Urothelium cell line (cell line): ENCODE data around the gene ZSCAN31.
A peak's percentile ranks its signal among the peaks of the same experiment; 100 is the strongest.
"Not testable (repeated sequence)": the region's sequence is repeated elsewhere in the genome, so short reads cannot be mapped to it uniquely, and the experiment has no call there.

ENCODE experiments used
- DNase-seq: peaks from one replicate; pipeline ENCODE4 v3.0.0; 2011; ENCODE audit warnings: low spot score, mixed read lengths
- FAIRE-seq: peaks from 2 replicates; lab custom pipeline; 2011; peaks lifted over from hg19 to GRCh38; lab: Jason Lieb, UNC

ZSCAN31 gene

DNA sequence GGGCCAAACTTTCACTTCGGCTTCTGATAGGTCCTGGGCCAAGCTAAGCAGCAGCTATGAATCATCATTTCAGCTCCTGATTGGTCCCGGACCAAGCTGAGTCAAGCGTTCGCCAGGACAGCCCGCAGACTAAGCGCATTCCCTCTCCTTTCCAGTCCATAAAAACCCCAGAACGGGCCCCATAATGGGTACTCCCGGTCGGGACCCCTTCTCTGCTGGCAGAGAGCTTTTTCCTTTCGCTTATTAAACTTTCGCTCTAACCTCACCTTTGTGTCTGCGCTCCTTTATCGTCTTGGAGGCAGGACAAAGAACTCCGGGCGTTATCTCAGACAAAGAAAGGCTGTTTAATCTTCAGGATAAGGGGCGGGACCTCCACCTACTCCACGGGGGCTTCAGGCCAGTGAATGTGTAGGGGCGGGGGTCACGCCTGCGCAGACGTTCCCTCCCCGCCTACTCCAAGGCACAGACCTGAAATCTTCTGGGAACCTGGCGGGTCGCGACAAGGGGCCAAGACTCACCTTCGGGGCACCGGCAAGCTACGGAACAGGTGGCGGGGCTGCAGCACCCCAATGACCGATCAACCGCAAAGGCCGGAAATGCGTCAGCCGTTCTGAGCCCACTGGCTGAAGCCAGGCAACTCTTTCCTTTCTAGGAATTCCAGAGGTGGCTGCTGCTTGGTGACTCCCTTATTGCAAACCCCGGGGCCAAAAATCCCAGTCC is at the start of gene ZSCAN31:
Gene ZSCAN31 (minus strand): TSS at position 585 of the 720 bp plus-strand sequence. CDS start 6,465 bp downstream, outside the sequence.
- FAIRE-seq (no peak), DNase-seq (peak; percentile 62)

DNA sequence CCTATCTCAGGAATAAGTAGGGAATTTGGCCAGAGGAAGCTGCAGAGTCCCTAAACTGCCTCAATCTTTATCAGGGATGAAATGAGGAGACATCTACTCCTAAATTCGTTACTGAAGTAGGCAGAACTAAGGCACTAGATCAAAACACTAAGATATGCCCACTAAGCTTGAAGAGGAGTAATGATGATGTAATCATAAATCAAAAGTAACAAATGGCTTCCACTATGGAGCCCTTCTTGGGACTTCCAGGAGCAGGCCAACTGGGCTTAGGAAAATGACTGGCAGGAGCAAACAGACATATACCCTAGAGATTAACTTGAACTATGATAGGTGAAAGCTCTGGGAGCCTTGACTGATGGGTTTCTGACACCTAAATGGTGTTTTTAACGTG is 48.2 kb upstream of the ZSCAN31 start:
- FAIRE-seq: no peak
- no peak for DNase-seq

- FAIRE-seq (no peak), DNase-seq (no peak)
Observed at GRCh38 chr6:28383235-28384142, 47.5 kb upstream of the ZSCAN31 start.

DNA sequence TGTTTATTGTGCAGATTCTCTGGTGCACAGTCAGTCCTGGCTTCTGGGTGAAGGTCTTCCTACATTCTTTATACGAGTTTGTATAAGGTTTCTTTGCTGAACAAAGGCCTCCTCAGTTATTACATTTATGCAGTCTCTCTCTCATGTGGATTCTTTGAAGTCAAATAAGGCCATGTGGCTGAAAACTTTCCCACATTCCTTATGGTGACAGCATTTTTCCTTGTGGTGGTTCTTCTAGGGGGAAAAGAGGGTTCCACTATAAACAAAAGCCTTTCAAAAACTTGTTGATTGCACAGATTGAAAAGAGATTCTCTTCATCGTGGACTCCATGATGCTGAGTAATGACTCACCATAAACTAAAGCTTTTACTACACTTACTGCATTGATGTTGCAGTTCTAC is 44.4 kb upstream of the ZSCAN31 start:
- no peak for FAIRE-seq
- no peak for DNase-seq

GRCh38 chr6:28378644-28379043 is 42.7 kb upstream of the ZSCAN31 start:
- DNase-seq (no peak), FAIRE-seq (no peak)

DNA sequence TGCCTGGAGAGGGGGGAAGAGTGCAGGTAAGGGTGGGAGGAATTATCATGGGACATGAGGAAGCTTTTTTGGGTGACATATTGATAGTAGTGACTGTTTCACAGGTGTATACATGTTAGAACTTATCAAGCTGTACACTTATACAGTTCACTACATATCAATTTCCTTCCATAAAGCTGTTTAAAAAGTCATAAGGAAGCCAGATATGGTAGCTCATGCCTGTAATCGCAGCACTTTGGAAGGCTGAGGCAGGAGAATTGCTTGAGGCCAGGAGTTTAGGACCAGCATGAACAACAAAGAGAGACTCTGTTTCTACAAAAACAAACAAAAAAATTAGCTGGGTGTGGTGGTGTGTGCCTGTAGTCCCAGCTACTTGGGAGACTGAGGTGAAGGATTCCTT is 41.9 kb upstream of the ZSCAN31 start:
- no peak for DNase-seq
- FAIRE-seq: peak; percentile 40

DNA sequence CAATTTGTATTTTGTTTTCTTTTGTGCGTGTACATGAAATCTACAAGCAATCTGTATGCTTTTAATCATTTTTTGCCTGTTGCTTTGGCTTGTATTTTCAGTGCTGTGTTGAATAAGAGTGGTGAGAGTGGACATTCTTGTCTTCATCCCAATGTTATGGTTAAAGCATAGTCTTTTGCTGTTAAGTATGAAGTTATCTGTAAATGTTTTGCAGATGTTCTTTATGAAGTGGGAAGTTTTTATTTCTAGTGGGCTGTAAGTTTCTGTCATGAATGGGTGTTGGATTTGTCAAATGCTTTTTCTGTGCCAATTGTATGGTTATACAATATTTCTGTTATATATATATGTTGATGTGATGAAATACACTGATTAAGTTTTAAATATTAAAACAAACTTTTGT is 38.0 kb upstream of the ZSCAN31 start:
- no peak for FAIRE-seq
- DNase-seq: no peak

GRCh38 chr6:28371706-28372451 is 35.9 kb upstream of the ZSCAN31 start:
- DNase-seq (no peak), FAIRE-seq (no peak)

DNA sequence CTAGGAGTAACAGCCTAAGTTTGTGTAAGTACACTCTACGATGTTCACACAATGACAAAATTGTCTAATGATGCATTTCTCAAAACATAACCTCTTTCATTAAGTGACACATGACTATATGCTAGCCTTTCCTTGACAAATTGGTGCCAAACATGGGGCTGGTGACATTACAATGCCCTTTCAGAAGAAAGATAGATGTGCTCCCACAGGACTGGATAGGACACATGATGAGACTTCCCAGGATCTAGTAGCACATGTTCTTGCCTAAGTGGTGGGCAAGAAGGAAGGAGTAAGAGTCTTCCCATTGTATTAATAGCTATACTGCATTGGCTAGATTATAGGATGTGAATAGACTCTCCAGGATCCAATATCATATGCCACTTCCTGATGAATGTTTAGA is 35.3 kb upstream of the ZSCAN31 start:
- no peak for FAIRE-seq
- no peak for DNase-seq

- FAIRE-seq: no peak
- DNase-seq: no peak
Observed at GRCh38 chr6:28370440-28370839, 34.5 kb upstream of the ZSCAN31 start.

GRCh38 chr6:28369463-28369862 is 33.5 kb upstream of the ZSCAN31 start:
- DNase-seq: no peak
- FAIRE-seq: no peak

DNA sequence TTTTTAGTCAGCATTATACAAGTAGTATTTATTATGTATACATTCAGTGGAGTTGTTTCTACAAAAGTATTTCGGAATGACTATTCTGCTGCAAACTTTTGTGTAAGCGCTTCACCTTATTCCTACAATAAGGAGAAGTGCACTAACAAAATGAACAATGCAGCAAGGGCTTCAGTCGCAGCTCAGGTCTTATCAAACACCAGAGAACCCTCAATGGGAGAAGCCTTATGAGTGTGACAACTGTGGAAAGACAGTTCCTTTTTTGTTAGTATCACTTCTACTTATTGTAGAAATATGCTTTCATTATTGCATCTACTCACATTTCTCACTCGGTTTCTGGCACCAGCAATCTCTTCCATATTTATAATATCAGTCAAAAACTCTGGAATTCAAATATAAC is 32.6 kb upstream of the ZSCAN31 start:
- FAIRE-seq: no peak
- DNase-seq: no peak

DNA sequence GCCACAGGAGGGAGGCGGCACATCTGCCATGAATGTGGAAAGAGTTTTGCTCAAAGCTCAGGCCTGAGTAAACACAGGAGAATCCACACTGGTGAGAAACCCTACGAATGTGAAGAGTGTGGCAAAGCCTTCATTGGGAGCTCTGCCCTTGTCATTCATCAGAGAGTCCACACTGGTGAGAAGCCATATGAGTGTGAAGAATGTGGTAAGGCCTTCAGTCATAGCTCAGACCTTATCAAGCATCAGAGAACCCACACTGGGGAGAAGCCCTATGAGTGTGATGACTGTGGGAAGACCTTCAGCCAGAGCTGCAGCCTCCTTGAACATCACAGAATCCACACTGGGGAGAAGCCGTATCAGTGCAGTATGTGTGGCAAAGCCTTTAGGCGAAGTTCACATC is 29.6 kb upstream of the ZSCAN31 start:
- FAIRE-seq, DNase-seq: not testable (repeated sequence)

- FAIRE-seq: no peak
Observed at GRCh38 chr6:28360961-28361360, 25.0 kb upstream of the ZSCAN31 start.

DNA sequence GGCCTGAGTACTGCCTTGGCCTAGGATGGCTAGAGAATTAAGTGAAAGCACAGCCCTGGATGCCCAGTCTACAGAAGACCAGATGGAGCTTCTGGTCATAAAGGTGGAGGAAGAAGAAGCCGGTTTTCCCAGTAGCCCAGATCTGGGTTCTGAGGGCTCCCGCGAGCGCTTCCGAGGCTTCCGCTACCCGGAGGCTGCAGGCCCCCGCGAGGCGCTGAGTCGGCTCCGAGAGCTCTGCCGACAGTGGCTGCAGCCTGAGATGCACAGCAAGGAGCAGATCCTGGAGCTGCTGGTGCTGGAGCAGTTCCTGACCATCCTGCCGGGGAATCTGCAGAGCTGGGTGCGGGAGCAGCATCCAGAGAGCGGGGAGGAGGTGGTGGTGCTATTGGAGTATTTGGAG is 23.6 kb upstream of the ZSCAN31 start:
- not testable (repeated sequence) for FAIRE-seq, DNase-seq

More at GRCh38 chr6:28360961-28361360, 25.0 kb upstream of the ZSCAN31 start:
- no peak for DNase-seq

- DNase-seq (peak; percentile 12), FAIRE-seq (no peak)
Observed at GRCh38 chr6:28357036-28357435, 21.1 kb upstream of the ZSCAN31 start.

DNA sequence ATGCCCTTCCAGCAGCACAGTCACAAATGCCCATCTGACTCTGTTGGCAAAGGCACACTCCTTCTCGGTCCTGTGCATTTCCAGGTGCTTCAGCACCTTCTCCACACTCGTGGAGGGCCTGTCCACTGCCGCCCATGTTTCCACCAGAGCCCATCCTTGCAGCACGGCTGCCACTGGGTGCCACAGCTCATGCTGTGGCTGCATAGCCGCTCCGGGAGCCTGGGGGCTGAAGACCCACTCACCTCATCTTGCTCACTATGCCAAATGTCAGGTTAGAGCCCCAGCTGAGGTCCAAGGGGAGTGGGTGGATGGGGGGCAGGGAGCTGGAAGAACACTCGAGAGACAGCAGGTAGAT is 20.7 kb upstream of the ZSCAN31 start:
- no peak for DNase-seq
- FAIRE-seq: no peak

GRCh38 chr6:28355743-28356665 is 20.1 kb upstream of the ZSCAN31 start:
- DNase-seq (peak; percentile 69), FAIRE-seq (no peak)

GRCh38 chr6:28354688-28355554 is 19.0 kb upstream of the ZSCAN31 start:
- FAIRE-seq (no peak), DNase-seq (no peak)
